Measurements from ENCODE around the gene DTNBP1.
A peak's percentile ranks its signal among the peaks of the same experiment; 100 is the strongest.
"Not testable (repeated sequence)": the region's sequence is repeated elsewhere in the genome, so short reads cannot be mapped to it uniquely, and the experiment has no call there.

Gene DTNBP1

GRCh38 chr6:15656145-15656544 lies 6.7 kb downstream of the DTNBP1 start:
- TF ChIP-seq POLR2A (IDR thresholded peaks at IDR 0.05; ENCODE audit: low read length) (no peak), GATA1 (IDR thresholded peaks at IDR 0.05; ENCODE audit: low read depth, low read length) (no peak)
- no peak for DNase-seq

GRCh38 chr6:15654250-15654649 lies 8.6 kb downstream of the DTNBP1 start:
- DNase-seq, result no peak
- no peak for TF ChIP-seq GATA1 (IDR thresholded peaks at IDR 0.05; ENCODE audit: low read depth, low read length)
- no peak for TF ChIP-seq POLR2A (IDR thresholded peaks at IDR 0.05; ENCODE audit: low read length)

GRCh38 chr6:15653581-15653980 lies 9.2 kb downstream of the DTNBP1 start:
- no peak for TF ChIP-seq POLR2A (IDR thresholded peaks at IDR 0.05; ENCODE audit: low read length)
- no peak for TF ChIP-seq GATA1 (IDR thresholded peaks at IDR 0.05; ENCODE audit: low read depth, low read length)
- DNase-seq, result peak in 1 of 2 experiments; percentile 21

GRCh38 chr6:15650004-15650559 lies 12.7 kb downstream of the DTNBP1 start:
- not testable (repeated sequence) for DNase-seq

- no peak for TF ChIP-seq POLR2A (IDR thresholded peaks at IDR 0.05; ENCODE audit: low read length)
- TF ChIP-seq GATA1 (IDR thresholded peaks at IDR 0.05; ENCODE audit: low read depth, low read length), result no peak
- no peak for DNase-seq
These were observed 17.9 kb downstream of the DTNBP1 start for GRCh38 chr6:15644904-15645303.

- no peak for DNase-seq
- TF ChIP-seq POLR2A (IDR thresholded peaks at IDR 0.05; ENCODE audit: low read length), result no peak
These were observed 19.3 kb downstream of the DTNBP1 start for GRCh38 chr6:15643542-15643941.

- TF ChIP-seq POLR2A (IDR thresholded peaks at IDR 0.05; ENCODE audit: low read length) (no peak), GATA1 (IDR thresholded peaks at IDR 0.05; ENCODE audit: low read depth, low read length) (no peak)
These were observed 20.6 kb downstream of the DTNBP1 start for GRCh38 chr6:15642276-15642675.

GRCh38 chr6:15638373-15638772 lies 24.5 kb downstream of the DTNBP1 start:
- no peak for DNase-seq
- TF ChIP-seq GATA1 (IDR thresholded peaks at IDR 0.05; ENCODE audit: low read depth, low read length) (no peak), POLR2A (IDR thresholded peaks at IDR 0.05; ENCODE audit: low read length) (no peak)

More at GRCh38 chr6:15642276-15642675, 20.6 kb downstream of the DTNBP1 start:
- DNase-seq, result peak in 1 of 2 experiments; percentile 11

GRCh38 chr6:15631432-15631831 lies 31.4 kb downstream of the DTNBP1 start:
- no peak for DNase-seq
- TF ChIP-seq GATA1 (IDR thresholded peaks at IDR 0.05; ENCODE audit: low read depth, low read length) (no peak), POLR2A (IDR thresholded peaks at IDR 0.05; ENCODE audit: low read length) (no peak)

- no peak for TF ChIP-seq POLR2A (IDR thresholded peaks at IDR 0.05; ENCODE audit: low read length)
- no peak for TF ChIP-seq GATA1 (IDR thresholded peaks at IDR 0.05; ENCODE audit: low read depth, low read length)
- DNase-seq, result no peak
These were observed 32.6 kb downstream of the DTNBP1 start for GRCh38 chr6:15630202-15630601.

GRCh38 chr6:15629487-15629886 lies 33.3 kb downstream of the DTNBP1 start:
- TF ChIP-seq GATA1 (IDR thresholded peaks at IDR 0.05; ENCODE audit: low read depth, low read length) (no peak), POLR2A (IDR thresholded peaks at IDR 0.05; ENCODE audit: low read length) (no peak)
- no peak for DNase-seq

GRCh38 chr6:15628499-15629131 lies 34.2 kb downstream of the DTNBP1 start:
- TF ChIP-seq POLR2A (IDR thresholded peaks at IDR 0.05; ENCODE audit: low read length) (no peak), GATA1 (IDR thresholded peaks at IDR 0.05; ENCODE audit: low read depth, low read length) (no peak)
- DNase-seq, result no peak

- no peak for DNase-seq
- TF ChIP-seq GATA1 (IDR thresholded peaks at IDR 0.05; ENCODE audit: low read depth, low read length), result no peak
- TF ChIP-seq POLR2A (IDR thresholded peaks at IDR 0.05; ENCODE audit: low read length), result no peak
These were observed 35.0 kb downstream of the DTNBP1 start for GRCh38 chr6:15627821-15628220.

GRCh38 chr6:15626878-15627674 lies 35.8 kb downstream of the DTNBP1 start:
- peak in 1 of 2 experiments; percentile 27 for DNase-seq
- TF ChIP-seq POLR2A (IDR thresholded peaks at IDR 0.05; ENCODE audit: low read length) (no peak), GATA1 (IDR thresholded peaks at IDR 0.05; ENCODE audit: low read depth, low read length) (no peak)

GRCh38 chr6:15626160-15626559 lies 36.7 kb downstream of the DTNBP1 start:
- TF ChIP-seq POLR2A (IDR thresholded peaks at IDR 0.05; ENCODE audit: low read length), result no peak
- no peak for TF ChIP-seq GATA1 (IDR thresholded peaks at IDR 0.05; ENCODE audit: low read depth, low read length)
- DNase-seq, result peak; percentile 18 to 61

Measured in erythroblast (primary cell).